GM19452 (cell line): Measurements from ENCODE around the gene GUSB.
"Not testable (repeated sequence)": the region's sequence is repeated elsewhere in the genome, so short reads cannot be mapped to it uniquely, and the experiment has no call there.

Experiments used
- ATAC-seq: cut with Tn5 transposase; IDR thresholded peaks from one replicate; pipeline ENCODE4 v1.9.1; 2021; ENCODE audit not compliant: unreplicated experiment

The GUSB gene

GRCh38 chr7:65975814-65976445, 6.1 kb downstream of the GUSB start:
- no peak for ATAC-seq

GRCh38 chr7:65974876-65975275, 7.1 kb downstream of the GUSB start:
- ATAC-seq = no peak

GRCh38 chr7:65974191-65974801, 7.7 kb downstream of the GUSB start:
- ATAC-seq = no peak

- no peak for ATAC-seq
These were observed 9.0 kb downstream of the GUSB start for GRCh38 chr7:65972976-65973375.

- ATAC-seq = no peak
These were observed 11.0 kb downstream of the GUSB start for GRCh38 chr7:65971021-65971420.

GRCh38 chr7:65968256-65969185, 13.5 kb downstream of the GUSB start:
- no peak for ATAC-seq

- ATAC-seq = no peak
These were observed 14.5 kb downstream of the GUSB start for GRCh38 chr7:65967361-65968155.

GRCh38 chr7:65966146-65966545, 15.9 kb downstream of the GUSB start:
- ATAC-seq = no peak

- not testable (repeated sequence) for ATAC-seq
These were observed 17.3 kb downstream of the GUSB start for GRCh38 chr7:65964671-65965070.

- ATAC-seq = no peak
These were observed 20.0 kb downstream of the GUSB start for GRCh38 chr7:65962033-65962432.

- ATAC-seq = no peak
These were observed 21.5 kb downstream of the GUSB start for GRCh38 chr7:65960351-65961074.

GRCh38 chr7:65955718-65956117, 26.3 kb downstream of the GUSB start:
- ATAC-seq = no peak

GRCh38 chr7:65953890-65954450, 28.0 kb downstream of the GUSB start:
- ATAC-seq = no peak

GRCh38 chr7:65953001-65953720, 28.9 kb downstream of the GUSB start:
- no peak for ATAC-seq

- ATAC-seq = no peak
These were observed 30.0 kb downstream of the GUSB start for GRCh38 chr7:65951837-65952578.

GRCh38 chr7:65946904-65947303, 35.1 kb downstream of the GUSB start:
- no peak for ATAC-seq

- ATAC-seq = not testable (repeated sequence)
These were observed 36.2 kb downstream of the GUSB start for GRCh38 chr7:65945787-65946186.

GRCh38 chr7:65938336-65938895, 43.6 kb downstream of the GUSB start:
- no peak for ATAC-seq
